K562 (cell line): ENCODE results near the gene RTF2. TPM values are rescaled to one million over a fixed set of nuclear protein-coding genes. Genes with fewer than 3 reads are reported as not detected.
"Not testable (repeated sequence)": the region's sequence is repeated elsewhere in the genome, so short reads cannot be mapped to it uniquely, and the experiment has no call there.

Experiments
- ATAC-seq: fragments of 200-7000 bp; cut with Tn5 transposase; 3 replicates; pipeline ENCODE4 v1.9.1; 2020; ENCODE audit warnings: moderate library complexity
- BruUV-seq: library from RNA; stranded (reverse); fragments of 400-500 nt; replicated peaks from 2 replicates; lab custom pipeline; 2021; lab: Mats Ljungman, UMichigan
- CTCF ChIA-PET: fragments of 300-600 bp; formaldehyde crosslinking; extraction: SDS; loops from one replicate; lab custom pipeline; 2021; ENCODE audit warnings: low intra/inter-chr PET ratio; lab: Yijun Ruan, JAX
- POLR2A ChIA-PET: fragments of 300-600, 350-650 bp; sonication (Branson Sonifier 250); formaldehyde crosslinking; extraction: SDS; loops from one replicate; lab custom pipeline; 2021; ENCODE audit warnings: antibody characterized with exemption, inconsistent platforms; lab: Yijun Ruan, JAX
- DNase-seq, 4 experiments: peaks; one replicate each; pipeline versions ENCODE4 v3.0.0 to v3.0.0-alpha.2; 2011 to 2018; ENCODE audit warnings: low spot score in 3 of 4, mixed read lengths in 3 of 4; ENCODE audit errors: extremely low read depth in 1 of 4
- FAIRE-seq: peaks from 2 replicates; lab custom pipeline; 2011; peaks lifted over from hg19 to GRCh38; lab: Jason Lieb, UNC
- H2AFZ ChIP-seq: 2 replicates; pipeline ENCODE4 v1.6.0; 2011; ENCODE audit warnings: low read depth, low read length, control low read depth, inconsistent platforms
- H3K27ac ChIP-seq: fragments of 200-600 bp; 3 replicates; pipeline ENCODE4 v1.8.0; 2011; ENCODE audit warnings: low read depth, mild to moderate bottlenecking, control low read depth, inconsistent platforms, low read length, moderate library complexity, mixed read lengths; ENCODE audit errors: extremely low read depth
- H3K27me3 ChIP-seq, 2 experiments: fragments of 300-600 bp in 1 of 2; 2 replicates in 1 of 2; 3 replicates in 1 of 2; pipeline versions ENCODE4 v1.6.0 to v1.8.0; 2011; ENCODE audit warnings: inconsistent platforms in 2 of 2, low read length in 2 of 2, mild to moderate bottlenecking in 1 of 2, mixed read lengths in 1 of 2, moderate library complexity in 1 of 2; ENCODE audit not compliant: control insufficient read depth in 2 of 2, insufficient read depth in 2 of 2
- H3K36me3 ChIP-seq: fragments of 300-600 bp; 3 replicates; pipeline ENCODE4 v1.8.0; 2011; ENCODE audit warnings: mild to moderate bottlenecking, low read length, inconsistent platforms; ENCODE audit not compliant: control insufficient read depth, insufficient read depth
- H3K4me1 ChIP-seq, 2 experiments: fragments of 200-600 bp in 1 of 2; replicated peaks in 1 of 2; 2 replicates in 1 of 2; 3 replicates in 1 of 2; pipeline versions ENCODE4 v1.5.1 to v1.8.0; 2011; ENCODE audit warnings: inconsistent platforms in 2 of 2, low read length in 2 of 2, mild to moderate bottlenecking in 1 of 2, mixed read lengths in 1 of 2, moderate library complexity in 1 of 2; ENCODE audit not compliant: control insufficient read depth in 2 of 2, insufficient read depth in 2 of 2
- H3K4me2 ChIP-seq: 2 replicates; pipeline ENCODE4 v1.6.1; 2011; ENCODE audit warnings: low read length, control low read depth, inconsistent platforms, mixed read lengths; ENCODE audit not compliant: insufficient read depth
- H3K4me3 ChIP-seq: fragments of 200-600 bp; sonication (generic), shearing (Covaris generic); 2 replicates; pipeline ENCODE4 v1.5.1; 2016; ENCODE audit warnings: control low read depth, inconsistent platforms
- H3K79me2 ChIP-seq: fragments of 200-600 bp; 3 replicates; pipeline ENCODE4 v1.8.0; 2011; ENCODE audit warnings: low read length, inconsistent platforms; ENCODE audit not compliant: control insufficient read depth, insufficient read depth
- H3K9ac ChIP-seq, 2 experiments: 2 replicates each; pipeline versions ENCODE4 v1.6.0 to v1.6.1; 2011; ENCODE audit warnings: low read depth in 2 of 2, low read length in 2 of 2, control low read depth in 1 of 2, inconsistent platforms in 1 of 2, mild to moderate bottlenecking in 1 of 2, mixed read lengths in 1 of 2; ENCODE audit not compliant: insufficient read depth in 1 of 2
- H3K9me1 ChIP-seq: one replicate; pipeline ENCODE4 v1.6.0; 2011; ENCODE audit warnings: inconsistent platforms, mild to moderate bottlenecking, low read length, moderate library complexity; ENCODE audit not compliant: control insufficient read depth, insufficient read depth
- H3K9me3 ChIP-seq: replicated peaks from 2 replicates; pipeline ENCODE4 v1.5.1; 2011; ENCODE audit warnings: low read depth, low read length, inconsistent platforms; ENCODE audit not compliant: control insufficient read depth, insufficient read depth
- H4K20me1 ChIP-seq: replicated peaks from 2 replicates; pipeline ENCODE4 v1.6.1; 2011; ENCODE audit warnings: low read length, inconsistent platforms, mixed read lengths; ENCODE audit not compliant: control insufficient read depth, insufficient read depth
- CBX3 ChIP-seq, 2 experiments: IDR thresholded peaks; 1 replicate in 1 of 2; 2 replicates in 1 of 2; pipeline ENCODE4 v1.6.1; 2012; ENCODE audit warnings: inconsistent platforms in 2 of 2, low read length in 2 of 2, borderline replicate concordance in 1 of 2, control low read depth in 1 of 2
- CBX5 ChIP-seq: IDR thresholded peaks from 2 replicates; pipeline ENCODE4 v1.6.1; 2014; ENCODE audit warnings: low read depth, borderline replicate concordance
- CEBPB ChIP-seq: fragments of 450-650 bp; IDR thresholded peaks from 2 replicates; pipeline ENCODE4 v1.6.1; 2016; ENCODE audit warnings: missing genetic modification characterization, missing compliant biosample characterization
- TRIM24 ChIP-seq, 2 experiments: fragments of 450-650 bp; IDR thresholded peaks; 2 replicates each; pipeline ENCODE4 v1.6.1; 2016
- TRIM28 ChIP-seq: fragments of 450-650 bp; IDR thresholded peaks from 2 replicates; pipeline ENCODE4 v1.6.1; 2017
- WGBS: fragments of 100-300 bp; shearing (Covaris generic); methylation state at CpG from one replicate; pipeline ENCODE4 v1.1.6; 2016; ENCODE audit warnings: low coverage, mixed read lengths; ENCODE audit not compliant: insufficient coverage; ENCODE audit errors: missing lambda C conversion rate; 5-methylcytosine and 5-hydroxymethylcytosine counted together
- in situ Hi-C: fragments of 300-500 bp; cut with MboI; formaldehyde crosslinking; loops from 4 replicates; pipeline ENCODE4 v1.15.0; 2018; ENCODE audit warnings: inconsistent platforms, mixed read lengths
- intact Hi-C: fragments of 100-400 bp; cut with micrococcal nuclease; formaldehyde crosslinking; loops from 2 replicates; pipeline ENCODE4 v1.14.2; 2022
- polyA plus RNA-seq, 8 experiments: library from polyadenylated mRNA; depleted of rRNA in 4 of 8; stranded (reverse) in 5 of 8; unstranded in 3 of 8; fragments of >200 nt; fragmentation: Nextera tagmentation in 2 of 8; fragmentation: Illumina TruSeq in 1 of 8; extraction: Ambion mirVana in 2 of 8; extraction: Trizol in 1 of 8; gene quantifications; 2 replicates each; pipeline versions ENCODE4 v1.2.1 to v1.2.3, GENCODE V29; 2011 to 2014; ENCODE audit warnings: inconsistent platforms in 1 of 8, missing spikeins in 1 of 8
- total RNA-seq, 7 experiments: library from RNA; depleted of rRNA in 6 of 7; stranded (reverse); fragments of >200 nt in 6 of 7; fragmentation: Illumina TruSeq in 2 of 7; extraction: Trizol in 2 of 7; gene quantifications; 2 replicates each; pipeline versions ENCODE4 v1.2.1 to v1.2.3, GENCODE V29; 2011 to 2021; ENCODE audit warnings: low replicate concordance in 1 of 7
- TF ChIP-seq, protein P1 (sequence below): fragments of 450-650 bp; IDR thresholded peaks from 2 replicates; pipeline ENCODE4 v1.6.1; 2018; ENCODE audit warnings: mild to moderate bottlenecking, low read depth; ENCODE audit not compliant: partially characterized antibody
- TF ChIP-seq, protein P2 (sequence below): fragments of 250-450 bp; sonication (Bioruptor Pico); IDR thresholded peaks from 2 replicates; pipeline ENCODE4 v1.5.1; 2021; ENCODE audit warnings: mild to moderate bottlenecking

The RTF2 gene
- total and polyA plus RNA-seq, 9 of the 15 experiments (the other 6 are each of a cell fraction or from before 2014, with no cell fraction given), result 67.0 to 177 (median 84.9) TPM

DNA sequence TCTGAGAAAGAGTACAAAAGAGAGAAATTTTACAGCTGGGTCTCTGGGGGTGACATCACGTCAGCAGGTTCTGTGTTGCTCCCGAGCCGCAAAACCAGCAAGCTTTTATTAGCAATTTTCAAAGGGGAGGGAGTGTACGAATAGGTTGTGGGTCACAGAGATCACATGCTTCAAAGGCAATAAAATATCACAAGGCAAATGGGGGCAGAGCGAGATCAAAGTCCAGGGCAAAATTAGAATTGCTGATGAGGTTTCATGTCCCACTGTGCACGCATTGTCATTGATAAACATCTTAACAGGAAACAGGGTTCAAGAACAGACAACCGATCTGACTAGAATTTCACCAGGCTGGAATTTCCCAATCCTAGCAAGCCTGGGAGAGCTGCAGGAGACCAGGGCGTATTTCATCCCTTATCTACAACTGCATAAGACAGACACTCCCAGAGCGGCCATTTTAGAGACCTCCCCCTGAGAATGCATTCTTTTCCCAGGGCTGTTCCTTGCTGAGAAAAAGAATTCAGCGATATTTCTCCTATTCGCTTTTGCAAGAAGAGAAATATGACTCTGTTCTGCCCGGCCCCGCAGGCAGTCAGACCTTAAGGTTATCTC is 52.4 kb downstream of the RTF2 start:
- WGBS, result 80% methylated on average over 13 of the region's 13 CpGs
- in situ Hi-C loops, FAIRE-seq, ATAC-seq, H4K20me1 ChIP-seq, DNase-seq, intact Hi-C loops, H3K9ac ChIP-seq, H3K27ac ChIP-seq, BruUV-seq, H3K27me3 ChIP-seq, POLR2A ChIA-PET, H3K79me2 ChIP-seq, H3K4me2 ChIP-seq, H3K4me1 ChIP-seq, H3K9me1 ChIP-seq, H3K9me3 ChIP-seq, H3K4me3 ChIP-seq, H2AFZ ChIP-seq, CTCF ChIA-PET: not testable (repeated sequence)
- H3K36me3 ChIP-seq, result peaks cover 40% of the 10 kb centered on the region; the same call in 2 of the 3 replicates
- TF ChIP-seq TRIM28, result peak; percentile 92
- TF ChIP-seq CBX5, result peak; percentile 84; the same call in 1 of the 2 replicates
- TF ChIP-seq, protein P1, sequence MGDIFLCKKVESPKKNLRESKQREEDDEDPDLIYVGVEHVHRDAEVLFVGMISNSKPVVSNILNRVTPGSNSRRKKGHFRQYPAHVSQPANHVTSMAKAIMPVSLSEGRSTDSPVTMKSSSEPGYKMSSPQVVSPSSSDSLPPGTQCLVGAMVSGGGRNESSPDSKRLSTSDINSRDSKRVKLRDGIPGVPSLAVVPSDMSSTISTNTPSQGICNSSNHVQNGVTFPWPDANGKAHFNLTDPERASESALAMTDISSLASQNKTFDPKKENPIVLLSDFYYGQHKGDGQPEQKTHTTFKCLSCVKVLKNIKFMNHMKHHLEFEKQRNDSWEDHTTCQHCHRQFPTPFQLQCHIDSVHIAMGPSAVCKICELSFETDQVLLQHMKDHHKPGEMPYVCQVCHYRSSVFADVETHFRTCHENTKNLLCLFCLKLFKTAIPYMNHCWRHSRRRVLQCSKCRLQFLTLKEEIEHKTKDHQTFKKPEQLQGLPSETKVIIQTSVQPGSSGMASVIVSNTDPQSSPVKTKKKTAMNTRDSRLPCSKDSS, result peak; percentile 73
- TF ChIP-seq TRIM24 (IDR thresholded peaks at IDR 0.05), result 0 out of 4 replicates have a peak, but pooled peaks of 1 of the 2 experiments have one; percentile 39
- TF ChIP-seq, protein P2, sequence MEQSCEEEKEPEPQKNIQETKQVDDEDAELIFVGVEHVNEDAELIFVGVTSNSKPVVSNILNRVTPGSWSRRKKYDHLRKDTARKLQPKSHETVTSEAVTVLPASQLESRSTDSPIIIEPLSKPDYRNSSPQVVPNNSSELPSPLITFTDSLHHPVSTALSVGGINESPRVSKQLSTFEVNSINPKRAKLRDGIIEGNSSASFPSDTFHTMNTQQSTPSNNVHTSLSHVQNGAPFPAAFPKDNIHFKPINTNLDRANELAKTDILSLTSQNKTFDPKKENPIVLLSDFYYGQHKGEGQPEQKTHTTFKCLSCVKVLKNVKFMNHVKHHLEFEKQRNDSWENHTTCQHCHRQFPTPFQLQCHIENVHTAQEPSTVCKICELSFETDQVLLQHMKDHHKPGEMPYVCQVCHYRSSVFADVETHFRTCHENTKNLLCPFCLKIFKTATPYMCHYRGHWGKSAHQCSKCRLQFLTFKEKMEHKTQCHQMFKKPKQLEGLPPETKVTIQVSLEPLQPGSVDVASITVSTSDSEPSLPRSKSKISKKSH (CRISPR knock-in tag), result 0 out of 2 replicates have a peak, but pooled peaks have one; percentile 50
- peak in 1 of 2 experiments; percentile 70; a peak in 1 of 3 replicates for TF ChIP-seq CBX3 (IDR thresholded peaks at IDR 0.05; ENCODE audit: borderline replicate concordance in 1 of 2, low read length in 2 of 2)
- 0 out of 2 replicates have a peak, but pooled peaks have one; percentile 14 for TF ChIP-seq CEBPB (tag)
